Endothelial cell of umbilical vein (primary cell): ENCODE data around the gene ARFGAP3. TPM values are rescaled to one million over a fixed set of nuclear protein-coding genes. Genes with fewer than 3 reads are reported as not detected.

ENCODE experiments used
- BruUV-seq: library from RNA; stranded (reverse); fragments of 400-500 nt; replicated peaks from 2 replicates; lab custom pipeline; 2021; lab: Mats Ljungman, UMichigan
- CTCF ChIA-PET: fragments of 300-600, 350-600 bp; sonication (Branson Sonifier 250); formaldehyde crosslinking; loops from one replicate; lab custom pipeline; 2021; ENCODE audit warnings: antibody characterized with exemption, inconsistent platforms; lab: Charles Lee
- POLR2A ChIA-PET: fragments of 300-600, 350-600 bp; sonication (Branson Sonifier 250); formaldehyde crosslinking; loops from one replicate; lab custom pipeline; 2021; ENCODE audit warnings: antibody characterized with exemption, inconsistent platforms; lab: Charles Lee
- DNase-seq: peaks from one replicate; pipeline ENCODE4 v3.0.0-alpha.2; 2011; ENCODE audit warnings: low read depth, low spot score
- FAIRE-seq: peaks from 2 replicates; lab custom pipeline; 2011; peaks lifted over from hg19 to GRCh38; lab: Jason Lieb, UNC
- H2AFZ ChIP-seq: 2 replicates; pipeline ENCODE4 v1.6.0; 2012; ENCODE audit warnings: low read depth, low read length, control low read depth, inconsistent platforms
- H3K27ac ChIP-seq: 2 replicates; pipeline ENCODE4 v1.5.1; 2011; ENCODE audit warnings: low read depth, mild to moderate bottlenecking, control low read depth, low read length, moderate library complexity; ENCODE audit not compliant: insufficient read depth
- H3K27me3 ChIP-seq, 2 experiments: 2 replicates each; pipeline versions ENCODE4 v1.6.0 to v1.6.1; 2011; ENCODE audit warnings: low read length in 2 of 2, mixed read lengths in 1 of 2; ENCODE audit not compliant: control insufficient read depth in 2 of 2, insufficient read depth in 2 of 2
- H3K36me3 ChIP-seq, 2 experiments: 2 replicates in 1 of 2; 3 replicates in 1 of 2; pipeline ENCODE4 v1.5.1; 2011; ENCODE audit warnings: low read length in 2 of 2, mild to moderate bottlenecking in 1 of 2, moderate library complexity in 1 of 2; ENCODE audit not compliant: control insufficient read depth in 2 of 2, insufficient read depth in 2 of 2; ENCODE audit errors: extremely low read depth in 1 of 2
- H3K4me1 ChIP-seq: 3 replicates; pipeline ENCODE4 v1.5.1; 2011; ENCODE audit warnings: mild to moderate bottlenecking, low read length; ENCODE audit not compliant: control insufficient read depth, insufficient read depth; ENCODE audit errors: extremely low read depth
- H3K4me2 ChIP-seq: 2 replicates; pipeline ENCODE4 v1.6.1; 2011; ENCODE audit warnings: low read length, control low read depth, mixed read lengths; ENCODE audit not compliant: insufficient read depth
- H3K4me3 ChIP-seq, 3 experiments: fragments of 200-600 bp in 1 of 3; sonication (generic), shearing (Covaris generic) in 1 of 3; replicated peaks in 1 of 3; 2 replicates each; pipeline ENCODE4 v1.5.1; 2011 to 2016; ENCODE audit warnings: control low read depth in 3 of 3, low read length in 3 of 3, mild to moderate bottlenecking in 2 of 3, inconsistent platforms in 1 of 3, low read depth in 1 of 3, moderate library complexity in 1 of 3; ENCODE audit not compliant: insufficient read depth in 1 of 3
- H3K79me2 ChIP-seq: 2 replicates; pipeline ENCODE4 v1.6.0; 2012; ENCODE audit warnings: low read length, inconsistent platforms; ENCODE audit not compliant: control insufficient read depth, insufficient read depth
- H3K9ac ChIP-seq: replicated peaks from 2 replicates; pipeline ENCODE3; 2011; ENCODE audit warnings: low read length, control low read depth; ENCODE audit not compliant: insufficient read depth; ENCODE audit errors: extremely low read depth
- H3K9me1 ChIP-seq: replicated peaks from 3 replicates; pipeline ENCODE4 v1.6.0; 2011; ENCODE audit warnings: mild to moderate bottlenecking, low read length; ENCODE audit not compliant: control insufficient read depth, insufficient read depth; ENCODE audit errors: extremely low read depth
- H3K9me3 ChIP-seq: replicated peaks from 2 replicates; pipeline ENCODE4 v1.5.1; 2012; ENCODE audit warnings: low read length, inconsistent platforms; ENCODE audit not compliant: control insufficient read depth, insufficient read depth
- H4K20me1 ChIP-seq: replicated peaks from 2 replicates; pipeline ENCODE3; 2011; ENCODE audit warnings: mild to moderate bottlenecking, low read length; ENCODE audit not compliant: control insufficient read depth, insufficient read depth; ENCODE audit errors: extremely low read depth
- CTCF ChIP-seq, 2 donors: IDR thresholded peaks; 1 replicate in 1 of 2; 2 replicates in 1 of 2; pipeline ENCODE4 v1.5.1; 2011; ENCODE audit warnings: low read length in 2 of 2, mild to moderate bottlenecking in 2 of 2, moderate library complexity in 2 of 2, control low read depth in 1 of 2, inconsistent platforms in 1 of 2, low read depth in 1 of 2; ENCODE audit not compliant: insufficient read depth in 1 of 2; ENCODE audit errors: extremely low read depth in 1 of 2
- EZH2 ChIP-seq: IDR thresholded peaks from 2 replicates; pipeline ENCODE4 v1.6.1; 2012; ENCODE audit warnings: borderline replicate concordance, low read depth, mild to moderate bottlenecking, moderate library complexity, low read length, inconsistent platforms; ENCODE audit not compliant: severe bottlenecking
- FOS ChIP-seq: IDR thresholded peaks from 2 replicates; pipeline ENCODE4 v1.6.1; 2011; ENCODE audit warnings: mild to moderate bottlenecking, low read length, moderate library complexity, borderline replicate concordance; ENCODE audit not compliant: insufficient read depth
- GATA2 ChIP-seq: IDR thresholded peaks from 2 replicates; pipeline ENCODE4 v1.7.0; 2011; ENCODE audit warnings: low read depth, mild to moderate bottlenecking, moderate library complexity, mixed read lengths, low read length; ENCODE audit not compliant: insufficient read length, insufficient read depth
- JUN ChIP-seq: IDR thresholded peaks from 2 replicates; pipeline ENCODE4 v1.6.1; 2011; ENCODE audit warnings: borderline replicate concordance, low read depth; ENCODE audit not compliant: insufficient read length, insufficient read depth
- MAX ChIP-seq: IDR thresholded peaks from 2 replicates; pipeline ENCODE4 v1.6.1; 2011; ENCODE audit not compliant: insufficient read depth, insufficient read length
- MYC ChIP-seq: IDR thresholded peaks from one replicate; pipeline ENCODE4 v1.6.1; 2011; ENCODE audit warnings: mild to moderate bottlenecking, low read depth, low read length
- POLR2A ChIP-seq: IDR thresholded peaks from 2 replicates; pipeline ENCODE4 v1.6.1; 2012; ENCODE audit warnings: low read depth, mild to moderate bottlenecking, control low read depth, low read length
- POLR2AphosphoS5 ChIP-seq: IDR thresholded peaks from 2 replicates; pipeline ENCODE4 v1.6.1; 2012; ENCODE audit warnings: low read depth, mild to moderate bottlenecking, control low read depth, low read length, moderate library complexity; ENCODE audit not compliant: insufficient read depth
- dilution Hi-C: fragments of 300-500 bp; cut with MboI; formaldehyde crosslinking; loops from one replicate; pipeline ENCODE4 v1.15.0; 2019; ENCODE audit warnings: low sequenced_read_pairs; ENCODE audit not compliant: extremely low pct_ligation_motif_present
- intact Hi-C: fragments of 100-400 bp; cut with micrococcal nuclease; formaldehyde crosslinking; loops from one replicate; pipeline ENCODE4 v1.10.0; 2022
- polyA plus RNA-seq, 4 experiments: library from polyadenylated mRNA; depleted of rRNA in 3 of 4; stranded (reverse) in 3 of 4; unstranded in 1 of 4; fragments of >200 nt; gene quantifications; 2 replicates each; pipeline versions ENCODE4 v1.2.1 to v1.2.3, GENCODE V29; 2011 to 2012; ENCODE audit warnings: missing spikeins in 1 of 4
- total RNA-seq: library from RNA; stranded (reverse); gene quantifications from 2 replicates; pipeline ENCODE4 v1.2.3, GENCODE V29; 2021

The ARFGAP3 gene
- total and polyA plus RNA-seq, 2 donors (not counting 3 experiments of a cell fraction or from before 2014, with no cell fraction given) = 29.1 to 33.4 TPM

- dilution Hi-C loops = no loop called here
- no peak overlapping the region for H3K9ac ChIP-seq
- no peaks in the 10 kb centered on the region for H3K9me3 ChIP-seq
- CTCF ChIA-PET = interaction anchor here (0.9 to 2.0 kb wide), 2 partner anchors 13 kb away, joined by 3 to 6 read pairs; no protein-coding TSS in a partner anchor
- no peak for FAIRE-seq
- no peak overlapping the region for H3K27ac ChIP-seq
- peaks cover 4 to 14% of the 10 kb centered on the region in 2 experiments for H3K36me3 ChIP-seq
- H3K4me1 ChIP-seq = peaks cover 24% of the 10 kb centered on the region
- POLR2A ChIA-PET = no interaction called here
- no peak overlapping the region for H3K4me3 ChIP-seq
- intact Hi-C loops = no loop called here
- H3K9me1 ChIP-seq = no peaks in the 10 kb centered on the region
- no peak overlapping the region for H3K4me2 ChIP-seq
- no TSS peak for BruUV-seq
- TF ChIP-seq POLR2AphosphoS5 (no peak), JUN (no peak), GATA2 (no peak), FOS (no peak), EZH2 (no peak), POLR2A (no peak), MYC (no peak), CTCF (IDR thresholded peaks at IDR 0.05; ENCODE audit: extremely low read depth in 1 of 2, insufficient read depth in 1 of 2, low read depth in 1 of 2, low read length in 2 of 2) (no peak), MAX (no peak)
- no peaks in the 10 kb centered on the region for H3K27me3 ChIP-seq
- no peak overlapping the region for H2AFZ ChIP-seq
- no peak for DNase-seq
- H3K79me2 ChIP-seq = no peaks in the 10 kb centered on the region
- H4K20me1 ChIP-seq = no peaks in the 10 kb centered on the region
Measured at GRCh38 chr22:42807185-42807584, 49.9 kb downstream of the ARFGAP3 start.
